Glutamatergic neuron (in vitro differentiated cells): ENCODE measurements around the gene STX7. TPM values are rescaled to one million over a fixed set of nuclear protein-coding genes. Genes with fewer than 3 reads are reported as not detected.

Source experiments
- DNase-seq: peaks from one replicate; pipeline ENCODE4 v3.0.0; 2022
- H3K27ac Mint-ChIP-seq: one replicate; pipeline ENCODE4 v1.8.0; 2020; ENCODE audit warnings: mild to moderate bottlenecking, mixed read lengths, inconsistent platforms; ENCODE audit not compliant: unreplicated experiment
- H3K27me3 Mint-ChIP-seq: one replicate; pipeline ENCODE4 v1.8.0; 2020; ENCODE audit warnings: mild to moderate bottlenecking, moderate library complexity, mixed read lengths, inconsistent platforms; ENCODE audit not compliant: unreplicated experiment
- H3K36me3 Mint-ChIP-seq: one replicate; pipeline ENCODE4 v1.8.0; 2020; ENCODE audit warnings: mild to moderate bottlenecking, mixed read lengths, inconsistent platforms; ENCODE audit not compliant: unreplicated experiment
- H3K4me1 Mint-ChIP-seq: one replicate; pipeline ENCODE4 v1.8.0; 2020; ENCODE audit warnings: mild to moderate bottlenecking, low read depth, mixed read lengths, inconsistent platforms; ENCODE audit not compliant: unreplicated experiment
- H3K4me3 Mint-ChIP-seq: one replicate; pipeline ENCODE4 v1.8.0; 2020; ENCODE audit warnings: mild to moderate bottlenecking, mixed read lengths, inconsistent platforms; ENCODE audit not compliant: unreplicated experiment
- H3K9me3 Mint-ChIP-seq: one replicate; pipeline ENCODE4 v1.8.0; 2020; ENCODE audit warnings: mild to moderate bottlenecking, moderate library complexity, mixed read lengths, inconsistent platforms; ENCODE audit not compliant: unreplicated experiment
- CTCF ChIP-seq: fragments of 200-600 bp; sonication (generic); IDR thresholded peaks from one replicate; pipeline ENCODE4 v1.5.0; 2021; ENCODE audit not compliant: partially characterized antibody, unreplicated experiment
- total RNA-seq: library from RNA; stranded (reverse); fragmentation: NEBNext Ultra II Directional; extraction: Animal tissue kit (Norgen Biotek cat#: 25700); gene quantifications from one replicate; pipeline ENCODE4 v1.2.1, GENCODE V29; 2021; ENCODE audit not compliant: unreplicated experiment

STX7 gene
- total RNA-seq, 1 donor from 2014 or later, result 62.7 TPM

GRCh38 chr6:132506869-132507808, 5.8 kb downstream of the STX7 start:
- no peaks in the 10 kb centered on the region for H3K27me3 Mint-ChIP-seq
- no peak for TF ChIP-seq CTCF
- peaks cover 7% of the 10 kb centered on the region for H3K4me1 Mint-ChIP-seq
- no peak for DNase-seq
- no peak overlapping the region for H3K4me3 Mint-ChIP-seq
- H3K27ac Mint-ChIP-seq, result no peak overlapping the region
- peaks cover 1% of the 10 kb centered on the region for H3K9me3 Mint-ChIP-seq
- no peaks in the 10 kb centered on the region for H3K36me3 Mint-ChIP-seq

DNA sequence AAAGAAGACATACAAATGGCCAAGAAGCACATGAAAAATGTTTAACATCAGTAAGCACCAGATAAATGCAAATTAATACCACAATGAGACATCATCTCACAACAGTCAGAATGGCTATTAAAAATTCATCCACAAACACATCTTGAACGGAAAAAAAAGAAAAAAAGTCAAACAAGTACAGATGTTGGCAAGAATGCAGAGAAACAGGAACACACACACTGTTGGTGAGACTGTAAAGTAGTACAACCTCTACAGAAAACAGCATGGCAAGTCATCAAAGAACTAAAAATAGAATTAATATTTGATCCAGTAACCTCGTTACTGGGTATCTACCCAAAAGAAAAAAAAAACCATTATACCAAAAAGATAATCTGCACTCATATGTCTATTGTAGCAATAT, 6.5 kb downstream of the STX7 start:
- Mint-ChIP-seq H3K36me3 (no peaks in the 10 kb centered on the region), H3K27me3 (no peaks in the 10 kb centered on the region), H3K27ac (no peak overlapping the region), H3K4me3 (no peak overlapping the region), H3K4me1 (peaks cover 5% of the 10 kb centered on the region), H3K9me3 (no peaks in the 10 kb centered on the region)
- TF ChIP-seq CTCF, result no peak
- DNase-seq, result no peak

GRCh38 chr6:132505158-132505557, 7.8 kb downstream of the STX7 start:
- DNase-seq, result no peak
- H3K27me3 Mint-ChIP-seq, result no peaks in the 10 kb centered on the region
- no peak overlapping the region for H3K4me3 Mint-ChIP-seq
- no peak overlapping the region for H3K27ac Mint-ChIP-seq
- H3K9me3 Mint-ChIP-seq, result no peaks in the 10 kb centered on the region
- H3K4me1 Mint-ChIP-seq, result peaks cover 2% of the 10 kb centered on the region
- no peak for TF ChIP-seq CTCF
- no peaks in the 10 kb centered on the region for H3K36me3 Mint-ChIP-seq

GRCh38 chr6:132504757-132505156, 8.2 kb downstream of the STX7 start:
- H3K9me3 Mint-ChIP-seq, result no peaks in the 10 kb centered on the region
- H3K27me3 Mint-ChIP-seq, result no peaks in the 10 kb centered on the region
- no peak for TF ChIP-seq CTCF
- no peaks in the 10 kb centered on the region for H3K36me3 Mint-ChIP-seq
- no peak for DNase-seq
- H3K4me3 Mint-ChIP-seq, result no peak overlapping the region
- H3K4me1 Mint-ChIP-seq, result peaks cover 2% of the 10 kb centered on the region
- H3K27ac Mint-ChIP-seq, result no peak overlapping the region

DNA sequence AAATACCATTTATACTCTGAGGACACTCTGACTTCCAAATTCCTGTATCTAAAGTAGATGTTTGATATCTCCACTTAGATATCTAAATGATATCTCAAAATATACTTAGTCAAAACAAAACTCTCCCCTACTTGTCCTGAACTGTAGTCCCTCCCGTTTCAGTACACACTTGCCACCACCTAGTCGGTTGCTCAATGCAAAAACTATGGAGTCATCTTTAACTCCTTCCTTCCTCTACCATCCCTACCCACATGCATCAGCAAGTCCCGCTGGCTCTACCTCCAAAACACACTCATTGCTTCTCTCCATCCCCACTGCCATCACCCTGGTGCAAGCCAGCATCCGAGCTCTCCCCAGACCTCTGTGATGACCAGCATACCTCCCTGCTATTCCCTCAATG, 13.2 kb downstream of the STX7 start:
- peaks cover 2% of the 10 kb centered on the region for H3K4me1 Mint-ChIP-seq
- no peaks in the 10 kb centered on the region for H3K27me3 Mint-ChIP-seq
- DNase-seq, result no peak
- H3K36me3 Mint-ChIP-seq, result peaks cover 2% of the 10 kb centered on the region
- no peak for TF ChIP-seq CTCF
- H3K4me3 Mint-ChIP-seq, result no peak overlapping the region
- H3K9me3 Mint-ChIP-seq, result no peaks in the 10 kb centered on the region
- H3K27ac Mint-ChIP-seq, result no peak overlapping the region
